C4-2B (cell line): Measurements from ENCODE around the gene POU5F1.

Source experiments
- ZFX ChIP-seq: fragments of 450-650 bp; IDR thresholded peaks from 2 replicates; pipeline ENCODE4 v1.6.1; 2017
- TF ChIP-seq, protein P1 (sequence below): fragments of 450-650 bp; conservative IDR thresholded peaks from 2 replicates; pipeline ENCODE4 v1.5.1; 2017; ENCODE audit warnings: mild to moderate bottlenecking

- TF ChIP-seq, protein P1, sequence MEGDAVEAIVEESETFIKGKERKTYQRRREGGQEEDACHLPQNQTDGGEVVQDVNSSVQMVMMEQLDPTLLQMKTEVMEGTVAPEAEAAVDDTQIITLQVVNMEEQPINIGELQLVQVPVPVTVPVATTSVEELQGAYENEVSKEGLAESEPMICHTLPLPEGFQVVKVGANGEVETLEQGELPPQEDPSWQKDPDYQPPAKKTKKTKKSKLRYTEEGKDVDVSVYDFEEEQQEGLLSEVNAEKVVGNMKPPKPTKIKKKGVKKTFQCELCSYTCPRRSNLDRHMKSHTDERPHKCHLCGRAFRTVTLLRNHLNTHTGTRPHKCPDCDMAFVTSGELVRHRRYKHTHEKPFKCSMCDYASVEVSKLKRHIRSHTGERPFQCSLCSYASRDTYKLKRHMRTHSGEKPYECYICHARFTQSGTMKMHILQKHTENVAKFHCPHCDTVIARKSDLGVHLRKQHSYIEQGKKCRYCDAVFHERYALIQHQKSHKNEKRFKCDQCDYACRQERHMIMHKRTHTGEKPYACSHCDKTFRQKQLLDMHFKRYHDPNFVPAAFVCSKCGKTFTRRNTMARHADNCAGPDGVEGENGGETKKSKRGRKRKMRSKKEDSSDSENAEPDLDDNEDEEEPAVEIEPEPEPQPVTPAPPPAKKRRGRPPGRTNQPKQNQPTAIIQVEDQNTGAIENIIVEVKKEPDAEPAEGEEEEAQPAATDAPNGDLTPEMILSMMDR: no peak
- TF ChIP-seq ZFX: no peak
Measured at GRCh38 chr6:31165986-31166385, 4.5 kb downstream of the POU5F1 start.
